Uterus (tissue), 4 donors: ENCODE measurements around the gene CRCP. TPM values are rescaled to one million over a fixed set of nuclear protein-coding genes. Genes with fewer than 3 reads are reported as not detected.

Experiments used
- DNase-seq, 2 donors: peaks; one replicate each; pipeline ENCODE4 v3.0.0-alpha.2; 2019 to 2020
- H3K27ac ChIP-seq, 2 donors: fragments of 200-600 bp; sonication (generic); 1 replicate in 1 of 2; 2 replicates in 1 of 2; pipeline ENCODE4 v1.5.1; 2016 to 2018
- H3K27me3 ChIP-seq, 2 donors: fragments of 200-600 bp; sonication (generic); one replicate each; pipeline ENCODE4 v1.5.1; 2018 to 2019; ENCODE audit warnings: control low read depth in 1 of 2
- H3K36me3 ChIP-seq, 2 donors: fragments of 200-600 bp; sonication (generic); one replicate each; pipeline ENCODE4 v1.5.1; 2019; ENCODE audit warnings: control low read depth in 1 of 2
- H3K4me1 ChIP-seq, 2 donors: fragments of 200-600 bp; sonication (generic); one replicate each; pipeline ENCODE4 v1.5.1; 2018 to 2019; ENCODE audit warnings: control low read depth in 1 of 2
- H3K4me3 ChIP-seq, 2 donors: fragments of 200-600 bp; sonication (generic); 1 replicate in 1 of 2; 2 replicates in 1 of 2; pipeline ENCODE4 v1.5.1; 2018 to 2019; ENCODE audit warnings: mild to moderate bottlenecking in 1 of 2
- H3K9me3 ChIP-seq, 2 donors: fragments of 200-600 bp; sonication (generic); one replicate each; pipeline ENCODE4 v1.5.1; 2019; ENCODE audit warnings: control low read depth in 1 of 2
- CTCF ChIP-seq, 4 experiments: fragments of 200-600 bp in 2 of 4; fragments of 450-650 bp in 2 of 4; sonication (generic) in 2 of 4; IDR thresholded peaks; one replicate each; pipeline ENCODE4 v1.5.1; 2016 to 2019; ENCODE audit warnings: antibody characterized with exemption in 4 of 4, mild to moderate bottlenecking in 2 of 4, moderate library complexity in 1 of 4
- POLR2A ChIP-seq, 2 donors: fragments of 450-650 bp; IDR thresholded peaks; one replicate each; pipeline ENCODE4 v1.6.1; 2016; ENCODE audit warnings: antibody characterized with exemption in 2 of 2, mild to moderate bottlenecking in 1 of 2, moderate library complexity in 1 of 2
- intact Hi-C: fragments of 100-400 bp; cut with DNase I; formaldehyde crosslinking; loops from one replicate; pipeline ENCODE4 v1.15.1; 2023; ENCODE audit warnings: low total_unique reads
- total RNA-seq, 4 donors: library from RNA; depleted of rRNA in 3 of 4; stranded (reverse); fragments of >200 nt in 3 of 4; gene quantifications; one replicate each; pipeline versions ENCODE4 v1.1.0 to v1.2.4, GENCODE V29; 2014 to 2023
- donor health status: DM: yes; HTN: yes; CAD: no.

The CRCP gene
- total RNA-seq, 4 donors from 2014 or later = 8.5 to 39.7 (median 37.6) TPM

- Histone ChIP-seq H3K27me3 (no peaks in the 10 kb centered on the region), H3K27ac (no peak overlapping the region), H3K4me1 (no peaks in the 10 kb centered on the region), H3K4me3 (no peak overlapping the region), H3K36me3 (no peaks in the 10 kb centered on the region), H3K9me3 (no peaks in the 10 kb centered on the region)
- DNase-seq = no peak
- intact Hi-C loops = no loop called here
- TF ChIP-seq CTCF (IDR thresholded peaks at IDR 0.05) (no peak), POLR2A (IDR thresholded peaks at IDR 0.05) (no peak)
These were observed 25.5 kb upstream of the CRCP start for GRCh38 chr7:66088861-66089838.

- Histone ChIP-seq H3K9me3 (no peaks in the 10 kb centered on the region), H3K36me3 (no peaks in the 10 kb centered on the region), H3K27me3 (no peaks in the 10 kb centered on the region), H3K27ac (no peak overlapping the region), H3K4me3 (no peak overlapping the region), H3K4me1 (no peaks in the 10 kb centered on the region)
- DNase-seq = no peak
- intact Hi-C loops = no loop called here
- TF ChIP-seq POLR2A (IDR thresholded peaks at IDR 0.05) (no peak), CTCF (IDR thresholded peaks at IDR 0.05) (no peak)
These were observed 22.0 kb upstream of the CRCP start for GRCh38 chr7:66092654-66093053.

GRCh38 chr7:66095010-66095409, 19.6 kb upstream of the CRCP start:
- TF ChIP-seq POLR2A (IDR thresholded peaks at IDR 0.05) (no peak), CTCF (IDR thresholded peaks at IDR 0.05) (no peak)
- Histone ChIP-seq H3K27ac (no peak overlapping the region), H3K9me3 (no peaks in the 10 kb centered on the region), H3K4me3 (no peak overlapping the region), H3K36me3 (no peaks in the 10 kb centered on the region), H3K27me3 (no peaks in the 10 kb centered on the region), H3K4me1 (no peaks in the 10 kb centered on the region)
- no peak for DNase-seq
- intact Hi-C loops = no loop called here

GRCh38 chr7:66099232-66099550, 15.5 kb upstream of the CRCP start:
- TF ChIP-seq CTCF (IDR thresholded peaks at IDR 0.05) (no peak), POLR2A (IDR thresholded peaks at IDR 0.05) (no peak)
- Histone ChIP-seq H3K9me3 (no peaks in the 10 kb centered on the region), H3K27me3 (no peaks in the 10 kb centered on the region), H3K27ac (peak overlapping the region; percentile 92), H3K36me3 (no peaks in the 10 kb centered on the region), H3K4me3 (no peak overlapping the region), H3K4me1 (no peaks in the 10 kb centered on the region)
- intact Hi-C loops = no loop called here
- DNase-seq = peak in 1 of 2 donors; percentile 51

- intact Hi-C loops = no loop called here
- TF ChIP-seq CTCF (IDR thresholded peaks at IDR 0.05) = no peak
- TF ChIP-seq POLR2A (IDR thresholded peaks at IDR 0.05) = peak; percentile 13 to 54
- peak; percentile 72 to 87 for DNase-seq
- Histone ChIP-seq H3K4me3 (peak overlapping the region; percentile 29 to 34), H3K9me3 (no peaks in the 10 kb centered on the region), H3K27ac (peak overlapping the region; percentile 92), H3K27me3 (no peaks in the 10 kb centered on the region), H3K4me1 (no peaks in the 10 kb centered on the region), H3K36me3 (no peaks in the 10 kb centered on the region)
These were observed 14.9 kb upstream of the CRCP start for GRCh38 chr7:66099551-66100407.
